Loucy (cell line): ENCODE measurements around the gene RPTOR.
"Not testable (repeated sequence)": the region's sequence is repeated elsewhere in the genome, so short reads cannot be mapped to it uniquely, and the experiment has no call there.

Experiments
- H2AFZ ChIP-seq: fragments of 200-600 bp; sonication (generic); 2 replicates; pipeline ENCODE4 v1.6.0; 2016; ENCODE audit warnings: antibody characterized with exemption, mild to moderate bottlenecking, low read length, moderate library complexity
- H3F3A ChIP-seq: fragments of 200-600 bp; 2 replicates; pipeline ENCODE4 v1.6.0; 2016; ENCODE audit warnings: antibody characterized with exemption, low read depth, mild to moderate bottlenecking
- H3K27me3 ChIP-seq: fragments of 200-600 bp; sonication (generic); 2 replicates; pipeline ENCODE4 v1.6.1; 2014; ENCODE audit warnings: low read length, mild to moderate bottlenecking; ENCODE audit not compliant: insufficient read depth, poor library complexity, severe bottlenecking
- H3K36me3 ChIP-seq: fragments of 200-600 bp; sonication (generic); 2 replicates; pipeline ENCODE4 v1.6.1; 2016; ENCODE audit warnings: low read length; ENCODE audit not compliant: insufficient read depth
- H3K4me1 ChIP-seq: fragments of 200-600 bp; sonication (generic); 2 replicates; pipeline ENCODE4 v1.5.1; 2014; ENCODE audit warnings: low read length, mild to moderate bottlenecking; ENCODE audit not compliant: insufficient read depth, poor library complexity, severe bottlenecking
- H3K4me2 ChIP-seq: fragments of 200-600 bp; sonication (generic); 2 replicates; pipeline ENCODE4 v1.6.0; 2014; ENCODE audit warnings: antibody characterized with exemption, low read length, low read depth, mild to moderate bottlenecking; ENCODE audit not compliant: poor library complexity, severe bottlenecking
- H3K4me3 ChIP-seq: fragments of 200-600 bp; sonication (generic); 2 replicates; pipeline ENCODE4 v1.5.1; 2014; ENCODE audit warnings: low read length, mild to moderate bottlenecking, mixed read lengths; ENCODE audit not compliant: poor library complexity, severe bottlenecking
- H3K79me2 ChIP-seq: fragments of 200-600 bp; sonication (generic); 2 replicates; pipeline ENCODE4 v1.6.1; 2014; ENCODE audit warnings: low read length; ENCODE audit not compliant: insufficient read depth
- H3K9ac ChIP-seq: fragments of 200-600 bp; sonication (generic); 2 replicates; pipeline ENCODE4 v1.6.0; 2014; ENCODE audit warnings: mild to moderate bottlenecking, low read depth, low read length, moderate library complexity; ENCODE audit not compliant: poor library complexity, severe bottlenecking
- H3K9me2 ChIP-seq: fragments of 200-600 bp; sonication (generic); replicated peaks from 2 replicates; pipeline ENCODE4 v1.6.1; 2016; ENCODE audit warnings: low read depth, low read length, mixed read lengths
- H3K9me3 ChIP-seq: fragments of 200-600 bp; sonication (generic); 2 replicates; pipeline ENCODE4 v1.6.1; 2014; ENCODE audit warnings: mild to moderate bottlenecking, antibody characterized with exemption, low read length, low read depth; ENCODE audit not compliant: insufficient read depth
- H4K20me1 ChIP-seq: fragments of 200-600 bp; sonication (generic); 2 replicates; pipeline ENCODE4 v1.6.0; 2014; ENCODE audit warnings: antibody characterized with exemption, low read length, mild to moderate bottlenecking; ENCODE audit not compliant: insufficient read depth, poor library complexity, severe bottlenecking
- CTCF ChIP-seq: fragments of 200-600 bp; sonication (generic); conservative IDR thresholded peaks from 2 replicates; pipeline ENCODE4 v1.5.1; 2014; ENCODE audit warnings: mild to moderate bottlenecking, antibody characterized with exemption, low read length
- EZH2phosphoT487 ChIP-seq: fragments of 200-600 bp; IDR thresholded peaks from 2 replicates; pipeline ENCODE4 v1.6.1; 2018; ENCODE audit warnings: antibody characterized with exemption, mild to moderate bottlenecking, moderate library complexity, borderline replicate concordance

RPTOR gene

GRCh38 chr17:80621997-80622357 lies 77.3 kb downstream of the RPTOR start:
- H3K27me3 ChIP-seq = no peaks in the 10 kb centered on the region
- H3K4me1 ChIP-seq = peaks cover 25% of the 10 kb centered on the region
- H2AFZ ChIP-seq = no peak overlapping the region
- peak overlapping the region; percentile 35 for H3K9ac ChIP-seq
- TF ChIP-seq EZH2phosphoT487 = no peak
- TF ChIP-seq CTCF = no peak
- H3K9me3 ChIP-seq = no peaks in the 10 kb centered on the region
- peak overlapping the region; percentile 8 for H3K4me3 ChIP-seq
- no peaks in the 10 kb centered on the region for H3K9me2 ChIP-seq
- peaks cover 11% of the 10 kb centered on the region; the same call in 1 of the 2 replicates for H3K36me3 ChIP-seq
- no peaks in the 10 kb centered on the region for H3F3A ChIP-seq
- no peaks in the 10 kb centered on the region for H4K20me1 ChIP-seq
- peak overlapping the region; percentile 55 for H3K4me2 ChIP-seq
- H3K79me2 ChIP-seq = peaks cover 55% of the 10 kb centered on the region

- peaks cover 13% of the 10 kb centered on the region; the same call in 1 of the 2 replicates for H3K36me3 ChIP-seq
- no peak overlapping the region for H2AFZ ChIP-seq
- H3F3A ChIP-seq = no peaks in the 10 kb centered on the region
- TF ChIP-seq EZH2phosphoT487 = no peak
- TF ChIP-seq CTCF = no peak
- no peaks in the 10 kb centered on the region for H4K20me1 ChIP-seq
- H3K9me2 ChIP-seq = no peaks in the 10 kb centered on the region
- H3K79me2 ChIP-seq = peaks cover 41% of the 10 kb centered on the region
- H3K4me3 ChIP-seq = no peak overlapping the region
- no peaks in the 10 kb centered on the region for H3K9me3 ChIP-seq
- no peaks in the 10 kb centered on the region for H3K27me3 ChIP-seq
- H3K4me2 ChIP-seq = no peak overlapping the region
- peaks cover 25% of the 10 kb centered on the region for H3K4me1 ChIP-seq
- no peak overlapping the region for H3K9ac ChIP-seq
Measured at GRCh38 chr17:80624864-80625263, 80.2 kb downstream of the RPTOR start.

GRCh38 chr17:80625627-80626026 lies 81.0 kb downstream of the RPTOR start:
- Histone ChIP-seq H3K9me2 (no peaks in the 10 kb centered on the region), H2AFZ (no peak overlapping the region), H3K79me2 (peaks cover 38% of the 10 kb centered on the region), H3K4me3 (no peak overlapping the region), H3K9me3 (no peaks in the 10 kb centered on the region), H3F3A (no peaks in the 10 kb centered on the region), H3K9ac (no peak overlapping the region), H3K36me3 (peaks cover 13% of the 10 kb centered on the region; the same call in 1 of the 2 replicates), H4K20me1 (no peaks in the 10 kb centered on the region), H3K4me1 (peaks cover 24% of the 10 kb centered on the region), H3K4me2 (no peak overlapping the region), H3K27me3 (no peaks in the 10 kb centered on the region)
- TF ChIP-seq CTCF (no peak), EZH2phosphoT487 (no peak)

- not testable (repeated sequence) for H3K9me2 ChIP-seq, H3K4me3 ChIP-seq, H4K20me1 ChIP-seq, H3K4me2 ChIP-seq, H3K27me3 ChIP-seq, H3K9me3 ChIP-seq, H3F3A ChIP-seq, H2AFZ ChIP-seq, H3K4me1 ChIP-seq, H3K9ac ChIP-seq
- Histone ChIP-seq H3K79me2 (peaks cover 20% of the 10 kb centered on the region), H3K36me3 (peaks cover 13% of the 10 kb centered on the region; the same call in 1 of the 2 replicates)
Measured at GRCh38 chr17:80628881-80629280, 84.2 kb downstream of the RPTOR start.
